Keratinocyte (primary cell): Measurements from ENCODE around the gene IL4R. TPM values are rescaled to one million over a fixed set of nuclear protein-coding genes. Genes with fewer than 3 reads are reported as not detected.

Experiments
- DNase-seq: peaks from one replicate; pipeline ENCODE4 v3.0.0-alpha.2; 2011; ENCODE audit warnings: low read depth, missing footprints, low spot score
- FAIRE-seq: peaks from 2 replicates; lab custom pipeline; 2011; peaks lifted over from hg19 to GRCh38; lab: Jason Lieb, UNC
- H2AFZ ChIP-seq: 2 replicates; pipeline ENCODE4 v1.6.0; 2012; ENCODE audit warnings: low read length, control low read depth, inconsistent platforms; ENCODE audit not compliant: control insufficient read depth
- H3K27ac ChIP-seq: 2 replicates; pipeline ENCODE4 v1.5.1; 2011; ENCODE audit warnings: low read length; ENCODE audit not compliant: control insufficient read depth, insufficient read depth
- H3K27me3 ChIP-seq: 3 replicates; pipeline ENCODE4 v1.6.0; 2011; ENCODE audit warnings: low read length; ENCODE audit not compliant: control insufficient read depth, insufficient read depth; ENCODE audit errors: extremely low read depth
- H3K36me3 ChIP-seq, 2 experiments: 2 replicates in 1 of 2; 3 replicates in 1 of 2; pipeline ENCODE4 v1.5.1; 2011; ENCODE audit warnings: low read length in 2 of 2, mild to moderate bottlenecking in 1 of 2; ENCODE audit not compliant: control insufficient read depth in 2 of 2, insufficient read depth in 2 of 2; ENCODE audit errors: extremely low read depth in 1 of 2
- H3K4me1 ChIP-seq: 3 replicates; pipeline ENCODE4 v1.5.1; 2011; ENCODE audit warnings: low read length; ENCODE audit not compliant: control insufficient read depth, insufficient read depth; ENCODE audit errors: extremely low read depth
- H3K4me2 ChIP-seq: 3 replicates; pipeline ENCODE4 v1.6.0; 2011; ENCODE audit warnings: low read depth, low read length; ENCODE audit not compliant: control insufficient read depth, insufficient read depth; ENCODE audit errors: extremely low read depth
- H3K4me3 ChIP-seq, 3 experiments: fragments of 200-600 bp in 1 of 3; sonication (generic) in 1 of 3; 2 replicates in 2 of 3; 3 replicates in 1 of 3; pipeline ENCODE4 v1.5.1; 2011 to 2016; ENCODE audit warnings: low read length in 3 of 3, mild to moderate bottlenecking in 3 of 3, control low read depth in 2 of 3, inconsistent platforms in 1 of 3, low read depth in 1 of 3, mixed read lengths in 1 of 3, mixed run types in 1 of 3, moderate library complexity in 1 of 3; ENCODE audit not compliant: control insufficient read depth in 2 of 3, insufficient read depth in 2 of 3; ENCODE audit errors: extremely low read depth in 1 of 3
- H3K79me2 ChIP-seq: 2 replicates; pipeline ENCODE4 v1.6.0; 2012; ENCODE audit warnings: low read length; ENCODE audit not compliant: control insufficient read depth, insufficient read depth
- H3K9ac ChIP-seq: 3 replicates; pipeline ENCODE4 v1.6.0; 2011; ENCODE audit warnings: low read length; ENCODE audit not compliant: control insufficient read depth, insufficient read depth; ENCODE audit errors: extremely low read depth
- H3K9me1 ChIP-seq: 3 replicates; pipeline ENCODE4 v1.6.0; 2011; ENCODE audit warnings: low read length; ENCODE audit not compliant: control insufficient read depth, insufficient read depth; ENCODE audit errors: extremely low read depth
- H3K9me3 ChIP-seq: 2 replicates; pipeline ENCODE4 v1.5.1; 2012; ENCODE audit warnings: low read depth, low read length; ENCODE audit not compliant: control insufficient read depth
- H4K20me1 ChIP-seq: 3 replicates; pipeline ENCODE4 v1.6.0; 2011; ENCODE audit warnings: low read length; ENCODE audit not compliant: control insufficient read depth, insufficient read depth; ENCODE audit errors: extremely low read depth
- CTCF ChIP-seq, 3 experiments: IDR thresholded peaks in 1 of 3; conservative IDR thresholded peaks in 1 of 3; optimal IDR thresholded peaks in 1 of 3; 2 replicates in 2 of 3; 3 replicates in 1 of 3; pipeline versions ENCODE3 to v1.5.1; 2011; ENCODE audit warnings: low read length in 3 of 3, mild to moderate bottlenecking in 3 of 3, moderate library complexity in 2 of 3, control low read depth in 1 of 3, inconsistent platforms in 1 of 3; ENCODE audit not compliant: insufficient read depth in 2 of 3; ENCODE audit errors: extremely low read depth in 1 of 3
- EZH2 ChIP-seq: IDR thresholded peaks from one replicate; pipeline ENCODE4 v1.6.1; 2012; ENCODE audit warnings: inconsistent platforms, mild to moderate bottlenecking, low read length, moderate library complexity
- dilution Hi-C: fragments of 300-500 bp; cut with MboI; formaldehyde crosslinking; loops from one replicate; pipeline ENCODE4 v1.7.0; 2020; ENCODE audit warnings: low sequenced_read_pairs; ENCODE audit not compliant: extremely low pct_ligation_motif_present
- polyA plus RNA-seq, 5 experiments: library from polyadenylated mRNA; depleted of rRNA in 3 of 5; stranded (reverse) in 3 of 5; stranded (forward) in 1 of 5; unstranded in 1 of 5; fragments of >200 nt; gene quantifications; 1 replicate in 1 of 5; 2 replicates in 3 of 5; 3 replicates in 1 of 5; pipeline versions ENCODE4 v1.2.1 to v1.2.3, GENCODE V29; 2011 to 2012; ENCODE audit warnings: missing spikeins in 2 of 5, low read depth in 1 of 5, low replicate concordance in 1 of 5

The IL4R gene
- polyA plus RNA-seq, 1 donor (not counting 4 experiments of a cell fraction or from before 2014, with no cell fraction given), result 60.5 TPM

GRCh38 chr16:27370318-27370717 is 56.5 kb downstream of the IL4R start:
- TF ChIP-seq EZH2 (no peak), CTCF (optimal IDR thresholded peaks at IDR 0.05 in 1 of 3, IDR thresholded peaks at IDR 0.05 in 1 of 3, conservative IDR thresholded peaks at IDR 0.05 in 1 of 3; ENCODE audit: extremely low read depth in 1 of 3, insufficient read depth in 2 of 3, low read length in 3 of 3) (no peak)
- no peaks in the 10 kb centered on the region for H3K27me3 ChIP-seq
- no peaks in the 10 kb centered on the region for H3K79me2 ChIP-seq
- H2AFZ ChIP-seq, result no peak overlapping the region
- no peak overlapping the region for H3K27ac ChIP-seq
- no peaks in the 10 kb centered on the region for H3K9me1 ChIP-seq
- no peaks in the 10 kb centered on the region for H4K20me1 ChIP-seq
- no peak overlapping the region for H3K4me3 ChIP-seq
- H3K4me1 ChIP-seq, result peaks cover 20% of the 10 kb centered on the region
- H3K4me2 ChIP-seq, result no peak overlapping the region
- H3K36me3 ChIP-seq, result no peaks in the 10 kb centered on the region
- dilution Hi-C loops, result no loop called here
- H3K9ac ChIP-seq, result no peak overlapping the region
- DNase-seq, result no peak
- FAIRE-seq, result no peak
- peaks cover 4% of the 10 kb centered on the region for H3K9me3 ChIP-seq

DNA sequence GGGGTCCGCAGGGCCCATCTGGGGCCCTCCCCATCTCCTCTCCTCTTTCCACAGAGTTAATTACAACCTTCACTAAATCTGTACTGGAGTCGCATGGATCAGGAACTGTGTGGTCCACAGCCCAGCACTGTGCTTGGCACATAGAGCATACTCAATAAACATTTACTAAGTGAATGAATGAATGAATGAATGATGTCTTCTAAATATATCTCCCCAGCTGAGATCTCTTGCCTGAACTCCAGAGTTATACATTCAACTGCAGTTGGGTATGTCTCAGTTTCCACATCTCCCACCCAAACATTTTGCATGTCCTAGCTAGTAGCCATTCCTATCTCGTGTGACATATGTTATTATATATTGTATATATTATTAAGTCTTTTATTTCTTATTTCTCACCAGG is 59.5 kb downstream of the IL4R start:
- H3K36me3 ChIP-seq, result no peaks in the 10 kb centered on the region
- H3K4me2 ChIP-seq, result no peak overlapping the region
- H3K9me1 ChIP-seq, result no peaks in the 10 kb centered on the region
- no peaks in the 10 kb centered on the region for H3K4me1 ChIP-seq
- no peaks in the 10 kb centered on the region for H3K9me3 ChIP-seq
- no peaks in the 10 kb centered on the region for H4K20me1 ChIP-seq
- H3K27ac ChIP-seq, result no peak overlapping the region
- H3K4me3 ChIP-seq, result no peak overlapping the region
- dilution Hi-C loops, result no loop called here
- no peak for TF ChIP-seq CTCF (optimal IDR thresholded peaks at IDR 0.05 in 1 of 3, IDR thresholded peaks at IDR 0.05 in 1 of 3, conservative IDR thresholded peaks at IDR 0.05 in 1 of 3; ENCODE audit: extremely low read depth in 1 of 3, insufficient read depth in 2 of 3, low read length in 3 of 3)
- no peak overlapping the region for H3K9ac ChIP-seq
- H2AFZ ChIP-seq, result no peak overlapping the region
- FAIRE-seq, result no peak
- H3K79me2 ChIP-seq, result no peaks in the 10 kb centered on the region
- DNase-seq, result no peak
- no peaks in the 10 kb centered on the region for H3K27me3 ChIP-seq
